DND-41 (cell line): ENCODE measurements around the gene EPHB1.

Source experiments
- ATAC-seq: fragments of 200-7000 bp; cut with Tn5 transposase; 3 replicates; pipeline ENCODE4 v1.9.1; 2021; ENCODE audit warnings: low read depth; ENCODE audit not compliant: insufficient read depth
- DNase-seq: peaks from one replicate; pipeline ENCODE4 v3.0.0-alpha.2; 2020
- H2AFZ ChIP-seq: 2 replicates; pipeline ENCODE4 v1.6.0; 2012; ENCODE audit warnings: low read depth, low read length
- H3K27ac ChIP-seq: 2 replicates; pipeline ENCODE4 v1.5.1; 2012; ENCODE audit warnings: low read length, inconsistent platforms
- H3K27me3 ChIP-seq: fragments of 200-600 bp; sonication (generic); 2 replicates; pipeline ENCODE4 v1.6.0; 2012; ENCODE audit warnings: low read length, mild to moderate bottlenecking, inconsistent platforms; ENCODE audit not compliant: insufficient read depth, poor library complexity
- H3K36me3 ChIP-seq: 2 replicates; pipeline ENCODE4 v1.5.1; 2012; ENCODE audit warnings: low read length, inconsistent platforms; ENCODE audit not compliant: insufficient read depth
- H3K4me1 ChIP-seq: 2 replicates; pipeline ENCODE4 v1.5.1; 2012; ENCODE audit warnings: mild to moderate bottlenecking, low read length; ENCODE audit not compliant: insufficient read depth
- H3K4me2 ChIP-seq: 2 replicates; pipeline ENCODE4 v1.6.0; 2012; ENCODE audit warnings: mild to moderate bottlenecking, moderate library complexity, low read length, inconsistent platforms; ENCODE audit not compliant: insufficient read depth
- H3K4me3 ChIP-seq, 2 experiments: fragments of 200-600 bp in 1 of 2; shearing (Covaris generic) in 1 of 2; 2 replicates each; pipeline ENCODE4 v1.5.1; 2012 to 2016; ENCODE audit warnings: inconsistent platforms in 2 of 2, low read length in 2 of 2, mild to moderate bottlenecking in 2 of 2, low read depth in 1 of 2, moderate library complexity in 1 of 2
- H3K79me2 ChIP-seq: 2 replicates; pipeline ENCODE4 v1.6.0; 2012; ENCODE audit warnings: low read length, inconsistent platforms; ENCODE audit not compliant: insufficient read depth
- H3K9ac ChIP-seq: 2 replicates; pipeline ENCODE4 v1.6.0; 2012; ENCODE audit warnings: low read depth, mild to moderate bottlenecking, inconsistent platforms, low read length, moderate library complexity
- H3K9me3 ChIP-seq: 2 replicates; pipeline ENCODE4 v1.5.1; 2012; ENCODE audit warnings: low read length, moderate library complexity, mild to moderate bottlenecking, inconsistent platforms; ENCODE audit not compliant: insufficient read depth, severe bottlenecking
- H4K20me1 ChIP-seq: 2 replicates; pipeline ENCODE4 v1.6.0; 2012; ENCODE audit warnings: low read length; ENCODE audit not compliant: insufficient read depth
- EZH2 ChIP-seq: IDR thresholded peaks from 3 replicates; pipeline ENCODE4 v1.6.1; 2012; ENCODE audit warnings: borderline replicate concordance, low read depth, mild to moderate bottlenecking, moderate library complexity, low read length, inconsistent platforms; ENCODE audit not compliant: severe bottlenecking
- TF ChIP-seq, protein P1 (sequence below): IDR thresholded peaks from 2 replicates; pipeline ENCODE4 v1.5.1; 2012; ENCODE audit warnings: borderline replicate concordance, low read length, moderate library complexity, mild to moderate bottlenecking; ENCODE audit not compliant: poor library complexity, severe bottlenecking; ENCODE audit errors: extremely low read depth

The EPHB1 gene

DNA sequence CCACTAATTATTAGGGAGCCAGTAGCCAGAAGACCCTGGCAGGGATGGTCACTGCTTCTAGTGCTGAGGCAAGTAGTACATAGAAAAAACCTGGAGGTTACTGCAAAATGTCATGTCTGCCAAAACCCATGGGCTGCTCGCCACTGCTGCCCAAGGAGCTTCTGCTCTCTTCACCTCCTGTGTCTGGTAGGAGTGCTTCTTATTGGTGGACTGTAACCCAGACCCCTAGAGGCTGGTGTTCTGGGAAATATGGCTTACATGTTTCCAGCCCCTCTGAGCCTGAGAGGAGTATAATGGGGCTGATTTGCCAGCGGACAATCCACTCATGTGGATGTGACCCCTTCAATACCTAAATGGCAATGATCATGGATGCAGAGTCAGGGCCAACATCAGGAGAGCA, 286.4 kb downstream of the EPHB1 start:
- no peaks in the 10 kb centered on the region for H3K9me3 ChIP-seq
- no peak overlapping the region for H3K9ac ChIP-seq
- no peaks in the 10 kb centered on the region for H3K36me3 ChIP-seq
- H3K27ac ChIP-seq = no peak overlapping the region
- H3K4me1 ChIP-seq = no peaks in the 10 kb centered on the region
- H3K79me2 ChIP-seq = no peaks in the 10 kb centered on the region
- no peak overlapping the region for H3K4me2 ChIP-seq
- no peak for ATAC-seq
- H2AFZ ChIP-seq = no peak overlapping the region
- H3K4me3 ChIP-seq = no peak overlapping the region
- DNase-seq = no peak
- no peaks in the 10 kb centered on the region for H3K27me3 ChIP-seq
- no peaks in the 10 kb centered on the region; the same call in 1 of the 2 replicates for H4K20me1 ChIP-seq
- TF ChIP-seq, protein P1, sequence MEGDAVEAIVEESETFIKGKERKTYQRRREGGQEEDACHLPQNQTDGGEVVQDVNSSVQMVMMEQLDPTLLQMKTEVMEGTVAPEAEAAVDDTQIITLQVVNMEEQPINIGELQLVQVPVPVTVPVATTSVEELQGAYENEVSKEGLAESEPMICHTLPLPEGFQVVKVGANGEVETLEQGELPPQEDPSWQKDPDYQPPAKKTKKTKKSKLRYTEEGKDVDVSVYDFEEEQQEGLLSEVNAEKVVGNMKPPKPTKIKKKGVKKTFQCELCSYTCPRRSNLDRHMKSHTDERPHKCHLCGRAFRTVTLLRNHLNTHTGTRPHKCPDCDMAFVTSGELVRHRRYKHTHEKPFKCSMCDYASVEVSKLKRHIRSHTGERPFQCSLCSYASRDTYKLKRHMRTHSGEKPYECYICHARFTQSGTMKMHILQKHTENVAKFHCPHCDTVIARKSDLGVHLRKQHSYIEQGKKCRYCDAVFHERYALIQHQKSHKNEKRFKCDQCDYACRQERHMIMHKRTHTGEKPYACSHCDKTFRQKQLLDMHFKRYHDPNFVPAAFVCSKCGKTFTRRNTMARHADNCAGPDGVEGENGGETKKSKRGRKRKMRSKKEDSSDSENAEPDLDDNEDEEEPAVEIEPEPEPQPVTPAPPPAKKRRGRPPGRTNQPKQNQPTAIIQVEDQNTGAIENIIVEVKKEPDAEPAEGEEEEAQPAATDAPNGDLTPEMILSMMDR = no peak
- TF ChIP-seq EZH2 = no peak

DNA sequence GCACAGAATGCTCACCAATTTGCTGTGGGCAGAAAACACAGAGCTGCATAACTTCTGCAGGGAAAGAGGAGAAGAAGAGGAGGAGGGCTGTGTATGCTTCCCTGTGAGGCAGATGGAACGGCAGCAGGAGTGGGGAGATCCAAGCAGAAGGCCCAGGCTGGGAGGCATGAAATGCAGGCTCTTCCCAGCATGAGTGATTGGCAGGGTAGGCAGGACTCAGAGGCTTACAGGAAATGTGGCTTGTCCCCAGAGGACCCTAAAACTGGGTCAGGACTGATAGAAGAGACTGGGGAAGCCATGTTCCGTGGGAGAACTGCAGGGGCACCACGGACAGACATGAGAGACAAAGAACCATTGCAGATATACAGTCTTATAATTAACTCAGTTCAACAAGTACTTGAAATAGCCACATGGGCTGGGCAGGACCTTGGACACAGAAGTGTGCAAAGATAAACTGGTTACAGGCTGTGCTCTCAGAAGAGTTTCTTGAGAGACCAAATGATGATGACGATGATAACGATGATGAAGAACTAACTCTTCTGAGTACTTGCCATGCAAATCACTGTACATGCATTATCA, 286.9 kb downstream of the EPHB1 start:
- Histone ChIP-seq H3K9me3 (no peaks in the 10 kb centered on the region), H3K4me1 (no peaks in the 10 kb centered on the region), H3K4me3 (no peak overlapping the region), H3K4me2 (no peak overlapping the region), H2AFZ (no peak overlapping the region), H4K20me1 (no peaks in the 10 kb centered on the region; the same call in 1 of the 2 replicates), H3K27ac (no peak overlapping the region), H3K79me2 (no peaks in the 10 kb centered on the region), H3K27me3 (no peaks in the 10 kb centered on the region), H3K36me3 (no peaks in the 10 kb centered on the region), H3K9ac (no peak overlapping the region)
- TF ChIP-seq, protein P1 = no peak
- no peak for TF ChIP-seq EZH2
- ATAC-seq (no peak), DNase-seq (no peak)

DNA sequence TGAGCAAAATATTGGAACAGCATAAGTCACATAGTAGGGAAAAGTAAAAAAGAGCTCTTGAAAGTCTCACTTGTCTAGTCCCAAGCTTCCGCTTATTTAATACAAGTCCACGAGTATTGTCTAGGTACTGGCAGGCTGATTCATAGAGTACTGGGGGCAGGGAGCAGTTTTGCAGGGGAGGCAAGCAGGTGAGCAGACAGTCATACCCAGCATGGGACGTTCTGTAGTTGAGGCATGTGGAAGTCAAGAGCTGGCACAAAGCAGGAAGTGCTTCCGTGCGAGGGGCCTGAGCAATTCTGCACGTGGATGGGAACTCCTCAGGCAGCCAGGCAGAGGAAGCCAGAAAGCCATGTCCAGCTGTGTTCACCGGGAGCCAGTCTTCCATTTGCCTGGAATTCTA, 287.6 kb downstream of the EPHB1 start:
- Histone ChIP-seq H3K27ac (no peak overlapping the region), H3K79me2 (no peaks in the 10 kb centered on the region), H3K4me3 (no peak overlapping the region), H3K9me3 (no peaks in the 10 kb centered on the region), H3K9ac (no peak overlapping the region), H3K36me3 (no peaks in the 10 kb centered on the region), H3K27me3 (no peaks in the 10 kb centered on the region), H3K4me2 (no peak overlapping the region), H3K4me1 (no peaks in the 10 kb centered on the region), H2AFZ (no peak overlapping the region), H4K20me1 (no peaks in the 10 kb centered on the region; the same call in 1 of the 2 replicates)
- DNase-seq (no peak), ATAC-seq (no peak)
- TF ChIP-seq EZH2 = no peak
- TF ChIP-seq, protein P1 = no peak
